Activated CD8-positive, alpha-beta T cell treated with anti-CD3 and anti-CD28 coated beads for 36 hours (primary cell): Measurements from ENCODE around the gene APBB1IP. TPM values are rescaled to one million over a fixed set of nuclear protein-coding genes. Genes with fewer than 3 reads are reported as not detected.

Source experiments
- ATAC-seq: fragments of 200-7000 bp; cut with Tn5 transposase; one replicate; pipeline ENCODE4 v1.10.0; 2021; ENCODE audit warnings: mild to moderate bottlenecking, moderate library complexity
- CTCF ChIA-PET: fragments of 350-600 bp; sonication (Branson Sonifier 250); formaldehyde crosslinking; loops from one replicate; lab custom pipeline; 2021; ENCODE audit warnings: antibody characterized with exemption; lab: Charles Lee
- POLR2A ChIA-PET: fragments of 350-600 bp; sonication (Branson Sonifier 250); formaldehyde crosslinking; loops from one replicate; lab custom pipeline; 2021; ENCODE audit warnings: antibody characterized with exemption; lab: Charles Lee
- DNase-seq: peaks from one replicate; pipeline ENCODE4 v3.0.0-alpha.2; 2020
- H3K27ac Mint-ChIP-seq: one replicate; pipeline ENCODE4 v1.8.0; 2021; ENCODE audit warnings: mild to moderate bottlenecking, mixed read lengths
- H3K27me3 Mint-ChIP-seq: one replicate; pipeline ENCODE4 v1.8.0; 2021; ENCODE audit warnings: mixed read lengths
- H3K36me3 Mint-ChIP-seq: one replicate; pipeline ENCODE4 v1.8.0; 2021; ENCODE audit warnings: low read depth, mixed read lengths
- H3K4me1 Mint-ChIP-seq: one replicate; pipeline ENCODE4 v1.8.0; 2021; ENCODE audit warnings: low read depth, mixed read lengths
- H3K4me3 Mint-ChIP-seq: one replicate; pipeline ENCODE4 v1.8.0; 2021; ENCODE audit warnings: mild to moderate bottlenecking, moderate library complexity, mixed read lengths
- H3K9me3 Mint-ChIP-seq: one replicate; pipeline ENCODE4 v1.8.0; 2021; ENCODE audit warnings: mixed read lengths
- intact Hi-C: fragments of 100-400 bp; cut with micrococcal nuclease; formaldehyde crosslinking; loops from one replicate; pipeline ENCODE4 v1.10.0; 2022
- total RNA-seq, 2 experiments: library from RNA; stranded (reverse); gene quantifications; one replicate each; pipeline ENCODE4 v1.2.3, GENCODE V29; 2021
- TF ChIP-seq, protein P1 (sequence below): fragments of 200-600 bp; IDR thresholded peaks from one replicate; pipeline ENCODE4 v1.8.0; 2022; ENCODE audit warnings: antibody characterized with exemption, mild to moderate bottlenecking

The APBB1IP gene
- total RNA-seq, 2 experiments from 2014 or later, result 61.9 to 64.8 TPM

DNA sequence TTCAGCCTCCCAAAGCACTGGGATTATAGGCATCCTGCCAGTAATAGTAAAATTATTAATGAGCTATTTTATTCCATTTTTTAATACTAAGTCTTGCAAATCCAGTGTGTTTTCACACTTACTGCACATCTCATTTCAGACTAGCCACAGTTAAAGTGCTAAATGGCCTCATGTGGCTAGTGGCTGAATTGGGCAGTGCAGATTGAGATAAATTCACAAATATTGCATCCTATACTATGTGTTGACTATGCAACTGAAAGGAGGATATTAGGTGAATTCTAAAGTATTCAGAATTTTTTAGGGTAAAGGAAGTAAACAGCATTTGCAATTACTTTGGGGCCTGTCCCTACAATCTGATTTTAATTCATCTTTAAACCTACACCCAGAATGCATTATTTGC is 10.2 kb downstream of the APBB1IP start:
- intact Hi-C loops, result loop anchor here (2.0 kb wide), 1 partner anchor 17 kb away; no protein-coding TSS in a partner anchor
- DNase-seq (no peak), ATAC-seq (peak; percentile 17)
- Mint-ChIP-seq H3K27ac (peak overlapping the region; percentile 94), H3K4me3 (peak overlapping the region; percentile 54), H3K27me3 (no peaks in the 10 kb centered on the region), H3K36me3 (peaks cover 66% of the 10 kb centered on the region), H3K9me3 (peaks cover 13% of the 10 kb centered on the region), H3K4me1 (peaks cover 85% of the 10 kb centered on the region)
- TF ChIP-seq, protein P1, sequence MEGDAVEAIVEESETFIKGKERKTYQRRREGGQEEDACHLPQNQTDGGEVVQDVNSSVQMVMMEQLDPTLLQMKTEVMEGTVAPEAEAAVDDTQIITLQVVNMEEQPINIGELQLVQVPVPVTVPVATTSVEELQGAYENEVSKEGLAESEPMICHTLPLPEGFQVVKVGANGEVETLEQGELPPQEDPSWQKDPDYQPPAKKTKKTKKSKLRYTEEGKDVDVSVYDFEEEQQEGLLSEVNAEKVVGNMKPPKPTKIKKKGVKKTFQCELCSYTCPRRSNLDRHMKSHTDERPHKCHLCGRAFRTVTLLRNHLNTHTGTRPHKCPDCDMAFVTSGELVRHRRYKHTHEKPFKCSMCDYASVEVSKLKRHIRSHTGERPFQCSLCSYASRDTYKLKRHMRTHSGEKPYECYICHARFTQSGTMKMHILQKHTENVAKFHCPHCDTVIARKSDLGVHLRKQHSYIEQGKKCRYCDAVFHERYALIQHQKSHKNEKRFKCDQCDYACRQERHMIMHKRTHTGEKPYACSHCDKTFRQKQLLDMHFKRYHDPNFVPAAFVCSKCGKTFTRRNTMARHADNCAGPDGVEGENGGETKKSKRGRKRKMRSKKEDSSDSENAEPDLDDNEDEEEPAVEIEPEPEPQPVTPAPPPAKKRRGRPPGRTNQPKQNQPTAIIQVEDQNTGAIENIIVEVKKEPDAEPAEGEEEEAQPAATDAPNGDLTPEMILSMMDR, result peak; percentile 23
- ChIA-PET CTCF (interaction anchor here (0.9 to 1.3 kb wide), 3 partner anchors 8 to 67 kb away, joined by 3 to 4 read pairs (median 3); no protein-coding TSS in a partner anchor), POLR2A (interaction anchor here (0.8 to 2.0 kb wide), 5 partner anchors 8 to 47 kb away, joined by 3 to 7 read pairs (median 4); no protein-coding TSS in a partner anchor)

DNA sequence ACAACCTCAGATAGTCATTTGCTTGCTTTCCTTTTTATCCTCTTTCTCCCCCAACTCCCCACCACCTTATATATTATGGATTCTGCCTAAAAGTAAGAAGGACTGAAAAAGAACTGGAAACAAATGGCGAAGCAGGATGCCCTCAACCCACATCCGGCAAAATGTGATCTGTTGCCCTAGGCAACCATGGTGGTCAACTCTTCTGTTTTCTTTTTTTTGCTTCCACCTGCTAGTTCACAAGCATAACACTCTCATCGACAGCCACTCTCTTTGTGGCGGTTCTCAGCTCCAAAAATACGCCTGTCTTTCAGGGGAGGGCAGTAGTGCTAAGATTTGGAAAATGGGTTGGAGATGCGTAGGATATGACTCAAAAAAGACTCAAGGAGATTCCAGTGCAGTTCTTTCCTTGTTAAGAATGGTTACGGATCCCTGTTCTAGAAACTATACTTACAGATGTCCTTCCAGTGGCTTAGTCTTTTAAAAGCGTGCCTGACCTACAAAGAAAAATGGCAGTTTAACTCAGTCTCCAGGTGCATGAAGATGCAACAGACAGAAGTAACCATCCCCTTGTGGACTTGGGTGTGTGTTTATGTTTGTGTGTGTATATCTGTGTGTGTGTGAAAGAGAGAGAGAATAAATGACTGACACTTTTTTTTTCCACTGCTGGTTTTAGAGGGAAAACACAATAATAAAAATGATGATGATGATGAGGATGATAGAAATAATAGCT is 10.7 kb downstream of the APBB1IP start:
- POLR2A ChIA-PET, result interaction anchor here (1.0 to 2.0 kb wide), 4 partner anchors 19 to 36 kb away, joined by 3 to 7 read pairs (median 5); no protein-coding TSS in a partner anchor
- peak; percentile 85 for DNase-seq
- peaks cover 69% of the 10 kb centered on the region for H3K36me3 Mint-ChIP-seq
- H3K9me3 Mint-ChIP-seq, result peaks cover 18% of the 10 kb centered on the region
- H3K27me3 Mint-ChIP-seq, result no peaks in the 10 kb centered on the region
- H3K4me1 Mint-ChIP-seq, result peaks cover 86% of the 10 kb centered on the region
- peak overlapping the region; percentile 94 for H3K27ac Mint-ChIP-seq
- CTCF ChIA-PET, result interaction anchor here (0.7 to 1.6 kb wide), 4 partner anchors 14 to 275 kb away, joined by 3 to 4 read pairs (median 3); no protein-coding TSS in a partner anchor
- intact Hi-C loops, result loop anchor here (2.0 kb wide), 1 partner anchor 16 kb away; no protein-coding TSS in a partner anchor
- ATAC-seq, result peak; percentile 48
- TF ChIP-seq, protein P1, result no peak
- peak overlapping the region; percentile 54 for H3K4me3 Mint-ChIP-seq

DNA sequence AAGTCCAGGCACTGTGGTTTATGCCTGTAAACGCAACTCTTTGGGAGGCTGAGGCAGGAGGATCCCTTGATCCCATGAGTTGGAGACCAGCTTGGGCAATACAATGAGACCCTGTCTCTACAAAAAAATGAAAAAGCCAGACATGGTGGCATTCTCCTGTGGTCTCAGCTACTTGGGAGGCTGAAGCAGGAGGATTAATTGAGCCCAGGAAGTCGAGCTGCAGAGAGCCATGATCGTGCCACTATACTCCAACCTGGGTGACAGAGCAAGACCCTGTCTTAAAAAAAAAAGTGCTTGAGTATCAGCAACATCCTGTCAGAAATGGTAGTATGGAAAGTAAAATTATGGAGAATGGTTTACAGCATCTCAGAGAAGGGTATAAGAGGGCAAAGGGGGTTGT is 11.6 kb downstream of the APBB1IP start:
- H3K4me1 Mint-ChIP-seq, result peaks cover 82% of the 10 kb centered on the region
- ATAC-seq (no peak), DNase-seq (no peak)
- peak overlapping the region; percentile 94 for H3K27ac Mint-ChIP-seq
- ChIA-PET POLR2A (interaction anchor here (1.0 to 1.5 kb wide), 2 partner anchors 18 to 35 kb away, joined by 3 read pairs; no protein-coding TSS in a partner anchor), CTCF (interaction anchor here (1.3 to 1.6 kb wide), 2 partner anchors 14 to 66 kb away, joined by 3 to 4 read pairs; no protein-coding TSS in a partner anchor)
- H3K36me3 Mint-ChIP-seq, result peaks cover 64% of the 10 kb centered on the region
- intact Hi-C loops, result loop anchor here (2.0 kb wide), 1 partner anchor 15 kb away; no protein-coding TSS in a partner anchor
- no peaks in the 10 kb centered on the region for H3K27me3 Mint-ChIP-seq
- no peak overlapping the region for H3K4me3 Mint-ChIP-seq
- H3K9me3 Mint-ChIP-seq, result peaks cover 12% of the 10 kb centered on the region
- TF ChIP-seq, protein P1, result no peak

DNA sequence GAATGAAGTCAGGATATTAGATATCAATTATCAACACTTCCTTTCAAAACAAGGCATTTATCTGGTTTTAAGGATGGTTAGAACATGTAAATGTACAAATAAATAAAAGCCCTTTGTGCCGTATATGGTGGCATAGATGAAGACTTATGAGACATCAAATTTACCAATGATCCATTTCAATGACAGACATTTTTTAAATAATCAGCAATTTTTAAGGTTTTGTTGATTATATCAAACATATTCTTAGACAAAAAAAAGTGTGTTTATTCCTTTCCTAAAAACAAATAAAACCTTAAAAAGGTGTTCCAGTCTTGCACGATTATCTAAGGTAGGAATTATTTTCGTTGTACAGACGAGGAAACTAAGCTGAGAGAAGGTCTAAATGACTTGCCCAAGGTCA is 13.8 kb downstream of the APBB1IP start:
- Mint-ChIP-seq H3K9me3 (peaks cover 5% of the 10 kb centered on the region), H3K4me1 (peaks cover 84% of the 10 kb centered on the region), H3K4me3 (no peak overlapping the region), H3K27me3 (no peaks in the 10 kb centered on the region), H3K36me3 (peaks cover 55% of the 10 kb centered on the region), H3K27ac (peak overlapping the region; percentile 94)
- intact Hi-C loops, result no loop called here
- ChIA-PET CTCF (interaction anchor here (0.6 to 1.2 kb wide), 2 partner anchors 16 to 49 kb away, joined by 3 read pairs; no protein-coding TSS in a partner anchor), POLR2A (interaction anchor here (0.6 to 1.2 kb wide), 2 partner anchors 18 to 58 kb away, joined by 3 to 8 read pairs; no protein-coding TSS in a partner anchor)
- ATAC-seq, result no peak
- no peak for DNase-seq
- TF ChIP-seq, protein P1, result no peak
